HepG2 (cell line): ENCODE data around the gene IL17RB. TPM values are rescaled to one million over a fixed set of nuclear protein-coding genes. Genes with fewer than 3 reads are reported as not detected.
A peak's percentile ranks its signal among the peaks of the same experiment; 100 is the strongest.

ENCODE experiments used
- AKAP8 ChIP-seq: sonication (generic); formaldehyde crosslinking; IDR thresholded peaks from 2 replicates; pipeline ENCODE4 v1.5.1; 2020; ENCODE audit warnings: mild to moderate bottlenecking, missing genetic modification reagents
- ARID2 ChIP-seq: sonication (generic); formaldehyde crosslinking; IDR thresholded peaks from 2 replicates; pipeline ENCODE4 v1.8.1; 2022; ENCODE audit warnings: mild to moderate bottlenecking, missing genetic modification reagents, borderline replicate concordance
- FOXP1 ChIP-seq, 2 experiments: fragments of 450-650 bp in 1 of 2; IDR thresholded peaks; 2 replicates each; pipeline ENCODE4 v1.6.1; 2017 to 2018; ENCODE audit warnings: antibody characterized with exemption in 1 of 2
- GATA4 ChIP-seq: sonication (generic); IDR thresholded peaks from 2 replicates; pipeline ENCODE4 v1.6.1; 2016; ENCODE audit warnings: antibody characterized with exemption, low read depth, borderline replicate concordance
- KLF15 ChIP-seq: sonication (generic); formaldehyde crosslinking; IDR thresholded peaks from 2 replicates; pipeline ENCODE4 v1.8.1; 2023; ENCODE audit warnings: borderline replicate concordance, mild to moderate bottlenecking, inconsistent platforms, missing genetic modification reagents, mixed read lengths
- KMT2B ChIP-seq: IDR thresholded peaks from 2 replicates; pipeline ENCODE4 v1.6.1; 2016; ENCODE audit warnings: missing genetic modification reagents, missing compliant biosample characterization
- NCOA2 ChIP-seq: sonication (generic); formaldehyde crosslinking; IDR thresholded peaks from 2 replicates; pipeline ENCODE4 v1.8.0; 2022; ENCODE audit warnings: inconsistent platforms
- PITX1 ChIP-seq: sonication (generic); formaldehyde crosslinking; IDR thresholded peaks from 2 replicates; pipeline ENCODE4 v1.5.1; 2020; ENCODE audit warnings: mild to moderate bottlenecking, missing genetic modification reagents
- ZBED4 ChIP-seq: sonication (generic); formaldehyde crosslinking; IDR thresholded peaks from 2 replicates; pipeline ENCODE4 v1.4.0; 2020; ENCODE audit warnings: missing genetic modification reagents, borderline replicate concordance
- ZFP37 ChIP-seq: sonication (generic); formaldehyde crosslinking; IDR thresholded peaks from 2 replicates; pipeline ENCODE4 v1.4.0; 2020; ENCODE audit warnings: missing genetic modification reagents, borderline replicate concordance
- ZFX ChIP-seq: sonication (generic); formaldehyde crosslinking; IDR thresholded peaks from 2 replicates; pipeline ENCODE4 v1.4.0; 2020; ENCODE audit warnings: mild to moderate bottlenecking, low read depth, missing genetic modification reagents, moderate library complexity
- ZNF335 ChIP-seq: sonication (generic); formaldehyde crosslinking; IDR thresholded peaks from 2 replicates; pipeline ENCODE4 v1.4.0; 2020; ENCODE audit warnings: missing genetic modification reagents
- ZNF350 ChIP-seq: sonication (generic); formaldehyde crosslinking; IDR thresholded peaks from 2 replicates; pipeline ENCODE4 v1.4.0; 2020; ENCODE audit warnings: mild to moderate bottlenecking, low read depth, missing genetic modification reagents, borderline replicate concordance
- ZNF563 ChIP-seq: sonication (generic); formaldehyde crosslinking; IDR thresholded peaks from 2 replicates; pipeline ENCODE4 v1.8.0; 2022; ENCODE audit warnings: mild to moderate bottlenecking, moderate library complexity, missing genetic modification reagents
- ZNF670 ChIP-seq: sonication (generic); formaldehyde crosslinking; IDR thresholded peaks from 2 replicates; pipeline ENCODE4 v1.8.0; 2022; ENCODE audit warnings: mild to moderate bottlenecking, missing genetic modification reagents, borderline replicate concordance
- ZNF891 ChIP-seq: sonication (generic); formaldehyde crosslinking; IDR thresholded peaks from 2 replicates; pipeline ENCODE4 v1.5.0; 2020; ENCODE audit warnings: mild to moderate bottlenecking, missing genetic modification reagents
- polyA plus RNA-seq, 8 experiments: library from polyadenylated mRNA; depleted of rRNA in 3 of 8; stranded (reverse) in 7 of 8; unstranded in 1 of 8; fragments of >200 nt; fragmentation: Illumina TruSeq in 4 of 8; extraction: Trizol in 4 of 8; gene quantifications; 2 replicates each; pipeline versions ENCODE4 v1.2.1 to v1.2.3, GENCODE V29; 2011 to 2016; ENCODE audit warnings: low read depth in 4 of 8, missing spikeins in 1 of 8, mixed read lengths in 1 of 8; ENCODE audit not compliant: insufficient read depth in 1 of 8
- total RNA-seq, 5 experiments: library from RNA; depleted of rRNA; stranded (reverse); fragments of >200 nt; fragmentation: Illumina TruSeq; extraction: Trizol; gene quantifications; 2 replicates each; pipeline ENCODE4 v1.2.3, GENCODE V29; 2016; ENCODE audit warnings: low read depth in 1 of 5
- TF ChIP-seq, protein P1 (sequence below): sonication (generic); formaldehyde crosslinking; IDR thresholded peaks from 2 replicates; pipeline ENCODE4 v1.4.0; 2020; ENCODE audit warnings: missing genetic modification reagents
- TF ChIP-seq, protein P2 (sequence below): sonication (generic); formaldehyde crosslinking; IDR thresholded peaks from 2 replicates; pipeline ENCODE4 v1.5.1; 2020; ENCODE audit warnings: mild to moderate bottlenecking, missing genetic modification reagents, moderate library complexity

IL17RB gene
- total and polyA plus RNA-seq, 2 of the 13 experiments (the other 11 are each of a cell fraction or from before 2014, with no cell fraction given): 130 to 190 TPM

GRCh38 chr3:53843195-53844177, 2.9 kb upstream of the IL17RB start (continued):
- TF ChIP-seq, protein P1, sequence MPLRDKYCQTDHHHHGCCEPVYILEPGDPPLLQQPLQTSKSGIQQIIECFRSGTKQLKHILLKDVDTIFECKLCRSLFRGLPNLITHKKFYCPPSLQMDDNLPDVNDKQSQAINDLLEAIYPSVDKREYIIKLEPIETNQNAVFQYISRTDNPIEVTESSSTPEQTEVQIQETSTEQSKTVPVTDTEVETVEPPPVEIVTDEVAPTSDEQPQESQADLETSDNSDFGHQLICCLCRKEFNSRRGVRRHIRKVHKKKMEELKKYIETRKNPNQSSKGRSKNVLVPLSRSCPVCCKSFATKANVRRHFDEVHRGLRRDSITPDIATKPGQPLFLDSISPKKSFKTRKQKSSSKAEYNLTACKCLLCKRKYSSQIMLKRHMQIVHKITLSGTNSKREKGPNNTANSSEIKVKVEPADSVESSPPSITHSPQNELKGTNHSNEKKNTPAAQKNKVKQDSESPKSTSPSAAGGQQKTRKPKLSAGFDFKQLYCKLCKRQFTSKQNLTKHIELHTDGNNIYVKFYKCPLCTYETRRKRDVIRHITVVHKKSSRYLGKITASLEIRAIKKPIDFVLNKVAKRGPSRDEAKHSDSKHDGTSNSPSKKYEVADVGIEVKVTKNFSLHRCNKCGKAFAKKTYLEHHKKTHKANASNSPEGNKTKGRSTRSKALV: peak; percentile 81; the same call in 1 of the 2 replicates
- TF ChIP-seq ZNF670 (CRISPR knock-in tag) (no peak; the same call in 1 of the 2 replicates), AKAP8 (peak; percentile 86; the same call in 1 of the 2 replicates), KMT2B (CRISPR knock-in tag) (no peak), GATA4 (no peak; the same call in 1 of the 2 replicates), ZBED4 (CRISPR knock-in tag) (0 out of 2 replicates have a peak, but pooled peaks have one; percentile 25), ZNF891 (0 out of 2 replicates have a peak, but pooled peaks have one; percentile 5), NCOA2 (CRISPR knock-in tag) (0 out of 2 replicates have a peak, but pooled peaks have one; percentile 9), ZNF350 (CRISPR knock-in tag) (no peak), ZFX (no peak), ZFP37 (CRISPR knock-in tag) (0 out of 2 replicates have a peak, but pooled peaks have one; percentile 6), PITX1 (peak; percentile 52), ZNF335 (peak; percentile 5; the same call in 1 of the 2 replicates), KLF15 (CRISPR knock-in tag) (0 out of 2 replicates have a peak, but pooled peaks have one; percentile 21), ZNF563 (CRISPR knock-in tag) (peak; percentile 47; the same call in 1 of the 2 replicates), ARID2 (peak; percentile 12; the same call in 1 of the 2 replicates), FOXP1 (IDR thresholded peaks at IDR 0.05) (no peak), FOXP1 (CRISPR knock-in tag; IDR thresholded peaks at IDR 0.05) (0 out of 2 replicates have a peak, but pooled peaks have one; percentile 13)
- TF ChIP-seq, protein P2, sequence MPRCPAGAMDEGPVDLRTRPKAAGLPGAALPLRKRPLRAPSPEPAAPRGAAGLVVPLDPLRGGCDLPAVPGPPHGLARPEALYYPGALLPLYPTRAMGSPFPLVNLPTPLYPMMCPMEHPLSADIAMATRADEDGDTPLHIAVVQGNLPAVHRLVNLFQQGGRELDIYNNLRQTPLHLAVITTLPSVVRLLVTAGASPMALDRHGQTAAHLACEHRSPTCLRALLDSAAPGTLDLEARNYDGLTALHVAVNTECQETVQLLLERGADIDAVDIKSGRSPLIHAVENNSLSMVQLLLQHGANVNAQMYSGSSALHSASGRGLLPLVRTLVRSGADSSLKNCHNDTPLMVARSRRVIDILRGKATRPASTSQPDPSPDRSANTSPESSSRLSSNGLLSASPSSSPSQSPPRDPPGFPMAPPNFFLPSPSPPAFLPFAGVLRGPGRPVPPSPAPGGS: 0 out of 2 replicates have a peak, but pooled peaks have one; percentile 1
